Activated T-helper 1 cell treated with anti-CD3 and anti-CD28 coated beads, Interleukin-12 subunit alpha, Interleukin-12 subunit beta, Interleukin-2, Interleukin-4 antibody, amounts not matched to agents 30 ng/mL and 10 ng/mL and 1 ng/mL, durations not matched to agents 14 hours and 24 hours and 36 hours (primary cell): Measurements from ENCODE around the gene CWC27. TPM values are rescaled to one million over a fixed set of nuclear protein-coding genes. Genes with fewer than 3 reads are reported as not detected.

Experiments
- DNase-seq: peaks from one replicate; pipeline ENCODE4 v3.0.0; 2021; ENCODE audit warnings: low spot score
- H3K27ac Mint-ChIP-seq: one replicate; pipeline ENCODE4 v1.8.0; 2021; ENCODE audit warnings: mild to moderate bottlenecking, mixed read lengths
- H3K27me3 Mint-ChIP-seq: one replicate; pipeline ENCODE4 v1.8.0; 2022; ENCODE audit warnings: mild to moderate bottlenecking, moderate library complexity, mixed read lengths; ENCODE audit not compliant: insufficient read depth
- H3K36me3 Mint-ChIP-seq: one replicate; pipeline ENCODE4 v1.8.0; 2021; ENCODE audit warnings: low read depth, mixed read lengths
- H3K4me1 Mint-ChIP-seq: one replicate; pipeline ENCODE4 v1.8.0; 2021; ENCODE audit warnings: low read depth, mixed read lengths
- H3K4me3 Mint-ChIP-seq: one replicate; pipeline ENCODE4 v1.8.0; 2021; ENCODE audit warnings: mild to moderate bottlenecking, moderate library complexity, mixed read lengths
- H3K9me3 Mint-ChIP-seq: one replicate; pipeline ENCODE4 v1.8.0; 2021; ENCODE audit warnings: mixed read lengths
- intact Hi-C: fragments of 100-400 bp; cut with micrococcal nuclease; formaldehyde crosslinking; loops from one replicate; pipeline ENCODE4 v1.15.1; 2024
- total RNA-seq: library from RNA; stranded (reverse); gene quantifications from 2 replicates; pipeline ENCODE4 v1.2.3, GENCODE V29; 2022

Gene CWC27
- total RNA-seq, 1 donor from 2014 or later: 29.1 TPM

GRCh38 chr5:65021527-65022226 lies 252.9 kb downstream of the CWC27 start:
- no peaks in the 10 kb centered on the region for H3K9me3 Mint-ChIP-seq
- H3K4me1 Mint-ChIP-seq: peaks cover 24% of the 10 kb centered on the region
- no peak overlapping the region for H3K27ac Mint-ChIP-seq
- intact Hi-C loops: no loop called here
- H3K4me3 Mint-ChIP-seq: no peak overlapping the region
- no peak for DNase-seq
- H3K36me3 Mint-ChIP-seq: peaks cover 2% of the 10 kb centered on the region
- no peaks in the 10 kb centered on the region for H3K27me3 Mint-ChIP-seq

GRCh38 chr5:65022932-65023331 lies 254.2 kb downstream of the CWC27 start:
- H3K27ac Mint-ChIP-seq: no peak overlapping the region
- H3K9me3 Mint-ChIP-seq: no peaks in the 10 kb centered on the region
- DNase-seq: no peak
- H3K4me3 Mint-ChIP-seq: no peak overlapping the region
- intact Hi-C loops: no loop called here
- no peaks in the 10 kb centered on the region for H3K27me3 Mint-ChIP-seq
- H3K36me3 Mint-ChIP-seq: peaks cover 3% of the 10 kb centered on the region
- H3K4me1 Mint-ChIP-seq: peaks cover 27% of the 10 kb centered on the region

GRCh38 chr5:65024681-65025080 lies 256.0 kb downstream of the CWC27 start:
- Mint-ChIP-seq H3K36me3 (peaks cover 1% of the 10 kb centered on the region), H3K4me1 (peaks cover 24% of the 10 kb centered on the region), H3K27ac (no peak overlapping the region), H3K27me3 (no peaks in the 10 kb centered on the region), H3K9me3 (no peaks in the 10 kb centered on the region), H3K4me3 (no peak overlapping the region)
- DNase-seq: no peak
- intact Hi-C loops: no loop called here

GRCh38 chr5:65026816-65027548 lies 258.3 kb downstream of the CWC27 start:
- Mint-ChIP-seq H3K27ac (peak overlapping the region; percentile 80), H3K9me3 (no peaks in the 10 kb centered on the region), H3K4me1 (peaks cover 16% of the 10 kb centered on the region), H3K36me3 (peaks cover 1% of the 10 kb centered on the region), H3K27me3 (no peaks in the 10 kb centered on the region), H3K4me3 (no peak overlapping the region)
- intact Hi-C loops: loop anchor here (1.0 kb wide), 1 partner anchor 9 kb away; no protein-coding TSS in a partner anchor
- no peak for DNase-seq

GRCh38 chr5:65029178-65029577 lies 260.4 kb downstream of the CWC27 start:
- H3K27me3 Mint-ChIP-seq: no peaks in the 10 kb centered on the region
- intact Hi-C loops: no loop called here
- no peaks in the 10 kb centered on the region for H3K9me3 Mint-ChIP-seq
- DNase-seq: no peak
- no peak overlapping the region for H3K4me3 Mint-ChIP-seq
- peaks cover 1% of the 10 kb centered on the region for H3K36me3 Mint-ChIP-seq
- no peak overlapping the region for H3K27ac Mint-ChIP-seq
- H3K4me1 Mint-ChIP-seq: peaks cover 14% of the 10 kb centered on the region

- Mint-ChIP-seq H3K9me3 (no peaks in the 10 kb centered on the region), H3K4me3 (no peak overlapping the region), H3K4me1 (peaks cover 20% of the 10 kb centered on the region), H3K27me3 (no peaks in the 10 kb centered on the region), H3K36me3 (peaks cover 1% of the 10 kb centered on the region), H3K27ac (no peak overlapping the region)
- intact Hi-C loops: loop anchor here (10.0 kb wide), 1 partner anchor 1115 kb away; the partner anchor contains the start of gene SREK1
- DNase-seq: no peak
These were observed 261.3 kb downstream of the CWC27 start for GRCh38 chr5:65030056-65030455.

GRCh38 chr5:65032250-65032649 lies 263.5 kb downstream of the CWC27 start:
- DNase-seq: no peak
- peaks cover 24% of the 10 kb centered on the region for H3K4me1 Mint-ChIP-seq
- H3K27ac Mint-ChIP-seq: no peak overlapping the region
- H3K27me3 Mint-ChIP-seq: no peaks in the 10 kb centered on the region
- H3K36me3 Mint-ChIP-seq: no peaks in the 10 kb centered on the region
- intact Hi-C loops: loop anchor here (10.0 kb wide), 1 partner anchor 1113 kb away; the partner anchor contains the start of gene SREK1
- no peaks in the 10 kb centered on the region for H3K9me3 Mint-ChIP-seq
- no peak overlapping the region for H3K4me3 Mint-ChIP-seq

GRCh38 chr5:65034029-65034812 lies 265.5 kb downstream of the CWC27 start:
- DNase-seq: no peak
- Mint-ChIP-seq H3K36me3 (no peaks in the 10 kb centered on the region), H3K27ac (peak overlapping the region; percentile 61), H3K27me3 (no peaks in the 10 kb centered on the region), H3K4me3 (peak overlapping the region; percentile 62), H3K4me1 (peaks cover 35% of the 10 kb centered on the region), H3K9me3 (no peaks in the 10 kb centered on the region)
- intact Hi-C loops: loop anchor here (2.0 to 10.0 kb wide), 4 partner anchors 43 to 1111 kb away; partner anchors contain the start of gene SREK1

GRCh38 chr5:65034813-65035209 lies 266.1 kb downstream of the CWC27 start:
- Mint-ChIP-seq H3K4me1 (peaks cover 35% of the 10 kb centered on the region), H3K36me3 (no peaks in the 10 kb centered on the region), H3K9me3 (no peaks in the 10 kb centered on the region), H3K27ac (peak overlapping the region; percentile 61), H3K4me3 (peak overlapping the region; percentile 84), H3K27me3 (no peaks in the 10 kb centered on the region)
- intact Hi-C loops: loop anchor here (1.0 to 10.0 kb wide), 9 partner anchors 42 to 1110 kb away; partner anchors contain the start of genes CENPK, CWC27, PPWD1 and SREK1
- DNase-seq: no peak

GRCh38 chr5:65035211-65036206 lies 266.8 kb downstream of the CWC27 start:
- peak overlapping the region; percentile 84 for H3K4me3 Mint-ChIP-seq
- peak overlapping the region; percentile 88 for H3K27ac Mint-ChIP-seq
- peaks cover 35% of the 10 kb centered on the region for H3K4me1 Mint-ChIP-seq
- DNase-seq: peak; percentile 69
- intact Hi-C loops: loop anchor here (1.0 to 10.0 kb wide), 11 partner anchors 8 to 1109 kb away; partner anchors contain the start of genes CENPK, CWC27, PPWD1 and SREK1
- no peaks in the 10 kb centered on the region for H3K27me3 Mint-ChIP-seq
- no peaks in the 10 kb centered on the region for H3K36me3 Mint-ChIP-seq
- no peaks in the 10 kb centered on the region for H3K9me3 Mint-ChIP-seq

- peak overlapping the region; percentile 13 for H3K4me3 Mint-ChIP-seq
These were observed 269.4 kb downstream of the CWC27 start for GRCh38 chr5:65037831-65038815.

More at GRCh38 chr5:65037831-65038815, 269.4 kb downstream of the CWC27 start:
- intact Hi-C loops: loop anchor here (2.0 to 10.0 kb wide), 5 partner anchors 65 to 1107 kb away; partner anchors contain the start of genes CENPK, PPWD1, SREK1 and TRIM23
- Mint-ChIP-seq H3K27me3 (no peaks in the 10 kb centered on the region), H3K9me3 (no peaks in the 10 kb centered on the region), H3K4me1 (peaks cover 46% of the 10 kb centered on the region), H3K36me3 (no peaks in the 10 kb centered on the region), H3K27ac (no peak overlapping the region)
- DNase-seq: no peak
